HepG2 (cell line): Measurements from ENCODE around the gene QRICH2. TPM values are rescaled to one million over a fixed set of nuclear protein-coding genes. Genes with fewer than 3 reads are reported as not detected.

Experiments used
- AGO2 ChIP-seq: fragments of 200-400 bp; formaldehyde crosslinking; optimal IDR thresholded peaks from 2 replicates; pipeline ENCODE3; 2017; ENCODE audit warnings: mild to moderate bottlenecking, low read depth, low read length, moderate library complexity
- BORCS8-MEF2B ChIP-seq: sonication (generic); formaldehyde crosslinking; IDR thresholded peaks from 2 replicates; pipeline ENCODE4 v1.8.0; 2022; ENCODE audit warnings: mild to moderate bottlenecking, missing genetic modification reagents
- EP300 ChIP-seq, 3 experiments: sonication (generic) in 1 of 3; formaldehyde crosslinking in 1 of 3; IDR thresholded peaks; 2 replicates each; pipeline versions ENCODE4 v1.5.1 to v1.6.1; 2011 to 2020; ENCODE audit warnings: low read depth in 2 of 3, low read length in 2 of 3, borderline replicate concordance in 1 of 3, improper control_type of control experiment in 1 of 3, mild to moderate bottlenecking in 1 of 3, missing genetic modification reagents in 1 of 3, moderate library complexity in 1 of 3
- HOXD1 ChIP-seq: sonication (generic); formaldehyde crosslinking; IDR thresholded peaks from 2 replicates; pipeline ENCODE4 v1.5.0; 2020; ENCODE audit warnings: missing genetic modification reagents
- KAT7 ChIP-seq: IDR thresholded peaks from 2 replicates; pipeline ENCODE4 v1.6.1; 2018; ENCODE audit warnings: borderline replicate concordance, missing compliant biosample characterization
- NFIB ChIP-seq: sonication (generic); formaldehyde crosslinking; IDR thresholded peaks from 2 replicates; pipeline ENCODE4 v1.9.0; 2021; ENCODE audit warnings: missing genetic modification reagents, mild to moderate bottlenecking, borderline replicate concordance
- NPAS2 ChIP-seq: sonication (generic); formaldehyde crosslinking; IDR thresholded peaks from 2 replicates; pipeline ENCODE4 v1.8.0; 2022; ENCODE audit warnings: mild to moderate bottlenecking, missing genetic modification reagents, borderline replicate concordance
- PCBP2 ChIP-seq: fragments of 200-400 bp; formaldehyde crosslinking; optimal IDR thresholded peaks from 2 replicates; pipeline ENCODE3; 2018; ENCODE audit warnings: low read length, low read depth; ENCODE audit not compliant: poor library complexity, severe bottlenecking
- POGK ChIP-seq: sonication (generic); formaldehyde crosslinking; conservative IDR thresholded peaks from 2 replicates; pipeline ENCODE4 v1.8.0; 2022; ENCODE audit warnings: mild to moderate bottlenecking, moderate library complexity, missing genetic modification reagents
- POLR2AphosphoS2 ChIP-seq: IDR thresholded peaks from 2 replicates; pipeline ENCODE4 v1.6.1; 2011; ENCODE audit warnings: low read depth, low read length, improper control_type of control experiment
- SKI ChIP-seq: fragments of 450-650 bp; IDR thresholded peaks from one replicate; pipeline ENCODE4 v1.6.1; 2018; ENCODE audit warnings: mild to moderate bottlenecking; ENCODE audit not compliant: partially characterized antibody
- SUZ12 ChIP-seq: fragments of 150-350 bp; IDR thresholded peaks from 2 replicates; pipeline ENCODE4 v1.6.1; 2014; ENCODE audit warnings: low read depth, low read length
- SYNCRIP ChIP-seq: fragments of 200-400 bp; formaldehyde crosslinking; IDR thresholded peaks from 2 replicates; pipeline ENCODE4 v1.6.1; 2018; ENCODE audit warnings: mild to moderate bottlenecking, low read depth, low read length; ENCODE audit not compliant: insufficient read depth
- TARDBP ChIP-seq: sonication (generic); formaldehyde crosslinking; IDR thresholded peaks from 2 replicates; pipeline ENCODE4 v1.8.0; 2022; ENCODE audit warnings: mild to moderate bottlenecking, missing genetic modification reagents
- TCF7 ChIP-seq: sonication (generic); IDR thresholded peaks from 2 replicates; pipeline ENCODE4 v1.6.1; 2016; ENCODE audit warnings: antibody characterized with exemption, low read depth
- TCF7L2 ChIP-seq: IDR thresholded peaks from 2 replicates; pipeline ENCODE4 v1.6.1; 2011; ENCODE audit warnings: mild to moderate bottlenecking, low read depth, low read length, moderate library complexity
- TEAD3 ChIP-seq: optimal IDR thresholded peaks from 2 replicates; pipeline ENCODE3; 2016; ENCODE audit warnings: borderline replicate concordance
- THAP11 ChIP-seq: IDR thresholded peaks from 2 replicates; pipeline ENCODE4 v1.6.1; 2016; ENCODE audit warnings: missing biosample characterization, missing genetic modification reagents
- TSC22D2 ChIP-seq: sonication (generic); formaldehyde crosslinking; IDR thresholded peaks from 2 replicates; pipeline ENCODE4 v1.5.1; 2020; ENCODE audit warnings: missing genetic modification reagents, mild to moderate bottlenecking, borderline replicate concordance
- ZBTB20 ChIP-seq: sonication (generic); formaldehyde crosslinking; IDR thresholded peaks from 2 replicates; pipeline ENCODE4 v1.8.1; 2023; ENCODE audit warnings: missing genetic modification reagents, low read depth, mild to moderate bottlenecking, borderline replicate concordance
- ZNF777 ChIP-seq: sonication (generic); formaldehyde crosslinking; IDR thresholded peaks from 2 replicates; pipeline ENCODE4 v1.4.0; 2020; ENCODE audit warnings: missing genetic modification reagents
- polyA plus RNA-seq, 8 experiments: library from polyadenylated mRNA; depleted of rRNA in 3 of 8; stranded (reverse) in 7 of 8; unstranded in 1 of 8; fragments of >200 nt; fragmentation: Illumina TruSeq in 4 of 8; extraction: Trizol in 4 of 8; gene quantifications; 2 replicates each; pipeline versions ENCODE4 v1.2.1 to v1.2.3, GENCODE V29; 2011 to 2016; ENCODE audit warnings: low read depth in 4 of 8, missing spikeins in 1 of 8, mixed read lengths in 1 of 8; ENCODE audit not compliant: insufficient read depth in 1 of 8
- total RNA-seq, 5 experiments: library from RNA; depleted of rRNA; stranded (reverse); fragments of >200 nt; fragmentation: Illumina TruSeq; extraction: Trizol; gene quantifications; 2 replicates each; pipeline ENCODE4 v1.2.3, GENCODE V29; 2016; ENCODE audit warnings: low read depth in 1 of 5
- TF ChIP-seq, protein P1 (sequence below): sonication (generic); formaldehyde crosslinking; IDR thresholded peaks from 2 replicates; pipeline ENCODE4 v1.5.0; 2020; ENCODE audit warnings: mild to moderate bottlenecking, missing genetic modification reagents, borderline replicate concordance
- TF ChIP-seq, protein P2 (sequence below): sonication (generic); formaldehyde crosslinking; IDR thresholded peaks from 2 replicates; pipeline ENCODE4 v1.4.0; 2020; ENCODE audit warnings: mild to moderate bottlenecking, missing genetic modification reagents
- TF ChIP-seq, protein P3 (sequence below): sonication (generic); formaldehyde crosslinking; IDR thresholded peaks from 2 replicates; pipeline ENCODE4 v1.4.0; 2020; ENCODE audit warnings: mild to moderate bottlenecking, missing genetic modification reagents

QRICH2 gene
- total and polyA plus RNA-seq, 2 of the 13 experiments (the other 11 are each of a cell fraction or from before 2014, with no cell fraction given) = 3.7 to 5.7 TPM

DNA sequence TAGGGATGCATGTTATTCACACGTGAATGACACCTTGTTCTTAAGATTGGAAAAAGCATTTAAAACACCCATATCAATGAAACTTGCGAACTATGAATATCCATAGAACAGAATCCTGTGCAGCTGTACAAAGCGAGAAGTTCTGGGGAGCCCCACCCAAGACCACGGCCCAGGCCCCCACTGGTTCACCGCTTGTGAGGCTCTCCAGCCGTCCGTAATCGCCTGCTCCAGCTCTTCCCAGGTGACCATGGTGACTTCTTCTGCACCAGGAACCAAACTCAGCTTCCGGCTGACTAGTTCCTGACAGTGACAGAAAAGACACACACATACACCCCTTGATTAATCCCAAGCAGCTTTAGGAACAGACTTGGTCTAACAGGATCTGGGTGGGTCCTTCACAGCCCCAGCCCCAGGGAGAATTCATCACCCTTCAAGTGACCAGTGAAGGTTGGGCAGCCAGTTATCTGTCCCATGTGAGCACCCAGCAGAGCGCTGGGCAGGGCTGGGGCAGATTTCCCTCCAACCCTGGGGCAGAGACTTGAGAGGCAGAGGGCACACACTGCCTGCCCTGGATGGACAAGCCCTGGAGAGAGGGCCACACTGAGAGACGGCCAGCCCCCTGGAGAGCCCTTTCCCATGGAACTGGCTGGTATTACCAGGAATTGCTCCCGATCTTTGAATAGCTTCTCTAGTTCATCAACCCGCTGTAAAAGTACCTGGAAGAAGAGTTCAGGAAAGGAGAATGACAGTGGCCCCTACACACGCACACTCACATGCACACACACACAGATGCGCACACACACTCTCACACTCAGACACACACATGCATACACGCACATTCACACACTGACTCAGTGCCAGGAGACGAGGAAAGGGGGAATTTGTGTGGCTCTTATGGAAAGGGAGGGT, 3.6 kb downstream of the QRICH2 start (continued):
- TF ChIP-seq EP300 (IDR thresholded peaks at IDR 0.05; ENCODE audit: low read depth in 2 of 2, low read length in 2 of 2) (no peak), EP300 (CRISPR knock-in tag; IDR thresholded peaks at IDR 0.05; ENCODE audit: borderline replicate concordance) (no peak), ZNF777 (CRISPR knock-in tag) (no peak), NPAS2 (CRISPR knock-in tag) (no peak), PCBP2 (no peak), SUZ12 (no peak), ZBTB20 (no peak), TCF7L2 (no peak), SYNCRIP (no peak), TARDBP (CRISPR knock-in tag) (peak; percentile 65), AGO2 (peak; percentile 59), TCF7 (no peak), THAP11 (CRISPR knock-in tag) (no peak), NFIB (CRISPR knock-in tag) (no peak), HOXD1 (no peak), TSC22D2 (CRISPR knock-in tag) (no peak), POLR2AphosphoS2 (no peak), KAT7 (CRISPR knock-in tag) (no peak), BORCS8-MEF2B (no peak), SKI (no peak), POGK (CRISPR knock-in tag) (no peak; the same call in 1 of the 2 replicates), TEAD3 (CRISPR knock-in tag) (no peak)
- TF ChIP-seq, protein P1, sequence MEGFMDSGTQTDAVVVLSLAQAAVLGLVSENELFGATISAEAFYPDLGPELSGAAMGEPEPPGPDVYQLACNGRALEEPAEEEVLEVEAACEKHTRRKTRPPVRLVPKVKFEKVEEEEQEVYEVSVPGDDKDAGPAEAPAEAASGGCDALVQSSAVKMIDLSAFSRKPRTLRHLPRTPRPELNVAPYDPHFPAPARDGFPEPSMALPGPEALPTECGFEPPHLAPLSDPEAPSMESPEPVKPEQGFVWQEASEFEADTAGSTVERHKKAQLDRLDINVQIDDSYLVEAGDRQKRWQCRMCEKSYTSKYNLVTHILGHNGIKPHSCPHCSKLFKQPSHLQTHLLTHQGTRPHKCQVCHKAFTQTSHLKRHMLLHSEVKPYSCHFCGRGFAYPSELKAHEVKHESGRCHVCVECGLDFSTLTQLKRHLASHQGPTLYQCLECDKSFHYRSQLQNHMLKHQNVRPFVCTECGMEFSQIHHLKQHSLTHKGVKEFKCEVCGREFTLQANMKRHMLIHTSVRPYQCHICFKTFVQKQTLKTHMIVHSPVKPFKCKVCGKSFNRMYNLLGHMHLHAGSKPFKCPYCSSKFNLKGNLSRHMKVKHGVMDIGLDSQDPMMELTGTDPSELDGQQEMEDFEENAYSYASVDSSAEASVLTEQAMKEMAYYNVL = 0 out of 2 replicates have a peak, but pooled peaks have one; percentile 11
- TF ChIP-seq, protein P2, sequence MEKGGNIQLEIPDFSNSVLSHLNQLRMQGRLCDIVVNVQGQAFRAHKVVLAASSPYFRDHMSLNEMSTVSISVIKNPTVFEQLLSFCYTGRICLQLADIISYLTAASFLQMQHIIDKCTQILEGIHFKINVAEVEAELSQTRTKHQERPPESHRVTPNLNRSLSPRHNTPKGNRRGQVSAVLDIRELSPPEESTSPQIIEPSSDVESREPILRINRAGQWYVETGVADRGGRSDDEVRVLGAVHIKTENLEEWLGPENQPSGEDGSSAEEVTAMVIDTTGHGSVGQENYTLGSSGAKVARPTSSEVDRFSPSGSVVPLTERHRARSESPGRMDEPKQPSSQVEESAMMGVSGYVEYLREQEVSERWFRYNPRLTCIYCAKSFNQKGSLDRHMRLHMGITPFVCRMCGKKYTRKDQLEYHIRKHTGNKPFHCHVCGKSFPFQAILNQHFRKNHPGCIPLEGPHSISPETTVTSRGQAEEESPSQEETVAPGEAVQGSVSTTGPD (CRISPR knock-in tag) = no peak
- TF ChIP-seq, protein P3, sequence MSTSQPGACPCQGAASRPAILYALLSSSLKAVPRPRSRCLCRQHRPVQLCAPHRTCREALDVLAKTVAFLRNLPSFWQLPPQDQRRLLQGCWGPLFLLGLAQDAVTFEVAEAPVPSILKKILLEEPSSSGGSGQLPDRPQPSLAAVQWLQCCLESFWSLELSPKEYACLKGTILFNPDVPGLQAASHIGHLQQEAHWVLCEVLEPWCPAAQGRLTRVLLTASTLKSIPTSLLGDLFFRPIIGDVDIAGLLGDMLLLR (CRISPR knock-in tag) = no peak
